Measurements from ENCODE around the gene FOXJ3.

Gene FOXJ3

GRCh38 chr1:42139444-42139843, 195.6 kb downstream of the FOXJ3 start:
- no peak for DNase-seq

GRCh38 chr1:42138586-42138985, 196.4 kb downstream of the FOXJ3 start:
- DNase-seq = no peak

GRCh38 chr1:42137766-42138165, 197.3 kb downstream of the FOXJ3 start:
- DNase-seq = no peak

- DNase-seq = no peak
These were observed 198.6 kb downstream of the FOXJ3 start for GRCh38 chr1:42136466-42136865.

- DNase-seq = no peak
These were observed 199.6 kb downstream of the FOXJ3 start for GRCh38 chr1:42135426-42135825.

GRCh38 chr1:42133809-42134526, 201.1 kb downstream of the FOXJ3 start:
- no peak for DNase-seq

GRCh38 chr1:42133390-42133789, 201.6 kb downstream of the FOXJ3 start:
- no peak for DNase-seq

- DNase-seq = no peak
These were observed 204.9 kb downstream of the FOXJ3 start for GRCh38 chr1:42130061-42130660.

GRCh38 chr1:42128964-42129363, 206.1 kb downstream of the FOXJ3 start:
- DNase-seq = no peak

GRCh38 chr1:42128499-42128898, 206.5 kb downstream of the FOXJ3 start:
- DNase-seq = no peak

- no peak for DNase-seq
These were observed 207.3 kb downstream of the FOXJ3 start for GRCh38 chr1:42127767-42128166.
